ENCODE data around the gene SPATA3. TPM values are rescaled to one million over a fixed set of nuclear protein-coding genes. Genes with fewer than 3 reads are reported as not detected.
"Not testable (repeated sequence)": the region's sequence is repeated elsewhere in the genome, so short reads cannot be mapped to it uniquely, and the experiment has no call there.

SPATA3 gene
- total RNA-seq, 1 donor from 2014 or later: not detected

DNA sequence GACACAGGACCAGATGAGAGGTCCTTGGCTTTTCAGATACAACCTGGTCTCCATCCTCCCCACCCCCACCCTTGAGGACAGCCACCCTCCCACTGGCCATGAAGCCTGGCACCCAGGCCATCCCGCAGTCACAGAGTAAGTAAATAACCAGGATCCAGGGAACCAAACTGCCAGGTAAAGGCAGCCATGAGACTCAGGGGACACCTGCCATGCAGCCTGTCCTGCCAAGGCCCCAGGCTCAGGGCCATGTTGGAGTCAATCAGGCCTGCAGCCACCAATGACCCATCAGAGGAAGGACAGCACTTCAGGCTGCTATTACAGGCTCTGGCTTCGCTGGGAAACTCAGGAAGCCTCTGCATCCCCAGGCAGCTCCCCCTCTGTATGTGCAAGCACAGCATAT lies 15.6 kb downstream of the SPATA3 start:
- H3K27ac Mint-ChIP-seq: no peak overlapping the region

DNA sequence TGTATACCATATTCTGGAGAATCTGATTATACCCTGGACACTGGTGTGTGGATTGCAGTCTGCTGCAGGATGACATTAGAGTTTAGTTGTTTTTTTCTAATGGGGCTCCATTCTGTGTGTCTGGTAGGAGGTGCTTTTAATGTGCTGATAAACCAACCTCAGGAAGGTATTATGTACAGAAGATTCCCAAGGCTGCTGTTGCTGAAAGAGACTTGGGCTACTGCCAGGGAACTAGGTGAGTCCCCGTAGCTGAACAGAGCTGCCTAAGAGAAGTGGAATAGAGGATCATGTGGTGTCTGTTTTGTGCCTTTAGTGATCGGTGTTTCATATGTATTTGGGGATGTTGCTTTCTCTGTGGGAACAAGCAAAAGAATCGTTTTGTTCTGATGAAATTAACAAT lies 16.5 kb downstream of the SPATA3 start:
- no peaks in the 10 kb centered on the region for H3K4me1 Mint-ChIP-seq
- no peak for DNase-seq
- peaks cover 19% of the 10 kb centered on the region for H3K27me3 Mint-ChIP-seq
- intact Hi-C loops (cut with micrococcal nuclease): no loop called here
- H3K27ac Mint-ChIP-seq: no peak overlapping the region
- no peaks in the 10 kb centered on the region for H3K9me3 Mint-ChIP-seq
- H3K36me3 Mint-ChIP-seq (ENCODE audit: low read depth): no peaks in the 10 kb centered on the region
- H3K4me3 Mint-ChIP-seq: no peak overlapping the region

More for the DNA sequence above, 15.6 kb downstream of the SPATA3 start:
- DNase-seq: no peak
- H3K9me3 Mint-ChIP-seq: no peaks in the 10 kb centered on the region
- peaks cover 11% of the 10 kb centered on the region for H3K27me3 Mint-ChIP-seq
- intact Hi-C loops (cut with micrococcal nuclease): no loop called here
- H3K36me3 Mint-ChIP-seq (ENCODE audit: low read depth): no peaks in the 10 kb centered on the region
- H3K4me3 Mint-ChIP-seq: no peak overlapping the region
- no peaks in the 10 kb centered on the region for H3K4me1 Mint-ChIP-seq

DNA sequence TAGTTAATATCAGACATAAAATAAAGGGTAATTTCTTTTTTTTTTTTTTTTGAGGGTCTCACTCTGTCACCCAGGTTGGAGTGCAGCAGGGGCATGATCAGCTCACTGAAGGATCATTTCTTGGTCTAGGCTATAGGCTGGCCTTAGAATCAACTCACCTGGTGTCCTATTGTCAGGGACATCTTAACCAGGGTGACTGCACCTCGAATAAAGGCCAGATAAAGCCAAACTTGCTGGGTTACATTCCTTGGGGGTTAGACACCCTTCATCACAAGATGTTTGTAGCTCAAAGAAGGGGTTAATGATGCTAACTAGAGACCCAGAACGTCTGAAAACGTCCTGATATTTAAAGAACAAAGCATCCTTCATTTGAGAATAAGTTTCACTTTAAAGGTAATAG lies 17.9 kb downstream of the SPATA3 start:
- no peak overlapping the region for H3K4me3 Mint-ChIP-seq
- H3K36me3 Mint-ChIP-seq (ENCODE audit: low read depth): no peaks in the 10 kb centered on the region
- H3K9me3 Mint-ChIP-seq: no peaks in the 10 kb centered on the region
- H3K27ac Mint-ChIP-seq: no peak overlapping the region
- intact Hi-C loops (cut with micrococcal nuclease): no loop called here
- no peaks in the 10 kb centered on the region for H3K4me1 Mint-ChIP-seq
- no peak for DNase-seq
- H3K27me3 Mint-ChIP-seq: peaks cover 25% of the 10 kb centered on the region

DNA sequence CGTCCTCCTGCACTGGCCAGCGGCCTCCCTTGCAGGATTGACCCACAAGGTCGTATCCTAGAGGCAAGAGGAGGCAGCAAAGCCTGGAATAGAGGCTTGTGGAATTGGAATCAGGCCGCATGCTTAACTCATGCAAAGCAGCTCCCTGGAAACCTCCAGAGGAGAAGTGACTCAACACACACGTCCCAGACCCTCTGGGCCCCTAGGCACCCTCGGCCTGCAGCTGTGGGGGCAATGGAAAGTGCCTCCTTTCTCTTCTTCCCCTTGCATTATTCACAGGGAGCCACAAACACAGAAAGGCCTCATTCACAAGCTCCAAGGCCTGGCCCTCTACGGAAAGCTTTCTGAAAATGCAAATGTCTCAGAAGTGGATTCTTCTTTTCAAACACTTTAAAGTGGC lies 19.6 kb downstream of the SPATA3 start:
- intact Hi-C loops (cut with micrococcal nuclease): no loop called here

DNA sequence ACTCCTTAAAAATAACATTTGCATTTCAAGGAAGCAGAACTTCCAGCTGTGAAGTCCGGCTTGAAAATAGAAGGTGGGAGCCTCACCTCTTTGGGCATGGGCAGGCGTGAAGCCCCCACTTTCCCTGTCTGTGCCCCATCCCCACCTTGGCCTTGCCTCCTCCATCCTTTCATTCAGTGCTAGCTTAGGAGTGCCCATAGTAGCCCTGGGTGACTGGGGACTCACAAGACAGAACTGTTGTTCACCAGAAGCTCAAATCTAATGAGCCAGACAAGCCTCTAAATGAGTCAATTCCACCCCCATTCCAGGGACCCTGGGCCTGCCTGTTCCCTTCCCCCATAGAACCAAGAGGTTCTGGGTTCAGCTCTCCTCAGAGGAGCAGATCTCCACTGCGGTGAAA lies 20.0 kb downstream of the SPATA3 start:
- H3K4me1 Mint-ChIP-seq: no peaks in the 10 kb centered on the region
- H3K27me3 Mint-ChIP-seq: peaks cover 28% of the 10 kb centered on the region
- no peaks in the 10 kb centered on the region for H3K36me3 Mint-ChIP-seq (ENCODE audit: low read depth)
- no peaks in the 10 kb centered on the region for H3K9me3 Mint-ChIP-seq
- intact Hi-C loops (cut with micrococcal nuclease): no loop called here
- DNase-seq: no peak
- no peak overlapping the region for H3K4me3 Mint-ChIP-seq
- H3K27ac Mint-ChIP-seq: no peak overlapping the region

More for the DNA sequence above, 19.6 kb downstream of the SPATA3 start:
- Mint-ChIP-seq H3K27me3 (peaks cover 28% of the 10 kb centered on the region), H3K4me1 (no peaks in the 10 kb centered on the region), H3K9me3 (no peaks in the 10 kb centered on the region), H3K36me3 (ENCODE audit: low read depth) (no peaks in the 10 kb centered on the region), H3K27ac (no peak overlapping the region), H3K4me3 (no peak overlapping the region)
- DNase-seq: no peak

DNA sequence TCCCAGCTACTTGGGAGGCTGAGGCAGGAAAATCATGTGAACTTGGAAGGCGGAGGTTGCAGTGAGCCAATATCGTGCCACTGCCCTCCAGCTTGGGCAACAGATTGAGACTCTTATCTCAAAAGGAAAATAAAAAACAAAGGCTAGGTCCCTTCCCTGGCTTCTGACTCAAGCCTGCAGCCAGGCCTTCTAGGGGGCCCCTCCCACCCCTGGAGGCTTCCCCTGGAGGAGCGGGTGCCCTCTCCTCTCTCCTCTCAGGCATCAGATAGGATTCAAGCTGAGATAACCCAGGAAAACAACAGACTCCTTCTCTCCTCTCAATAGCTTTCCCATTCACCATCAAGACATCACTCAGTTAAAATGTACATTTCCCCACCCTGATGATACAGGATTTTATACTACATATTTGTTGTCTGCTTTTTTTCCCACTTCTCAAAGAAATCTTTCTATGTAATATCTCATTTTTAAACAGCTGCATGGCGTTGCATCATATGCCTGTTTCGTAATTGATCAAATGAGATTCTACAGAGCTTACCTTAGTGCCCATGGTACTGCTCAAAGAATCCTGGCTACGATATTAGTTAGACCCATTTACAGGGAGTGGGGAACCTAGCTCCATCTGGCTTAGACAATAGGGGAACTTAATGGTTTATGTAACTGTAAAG lies 20.8 kb downstream of the SPATA3 start:
- no peak overlapping the region for H3K4me3 Mint-ChIP-seq
- intact Hi-C loops (cut with micrococcal nuclease): no loop called here
- DNase-seq: no peak
- H3K36me3 Mint-ChIP-seq (ENCODE audit: low read depth): no peaks in the 10 kb centered on the region
- peaks cover 36% of the 10 kb centered on the region for H3K27me3 Mint-ChIP-seq
- H3K4me1 Mint-ChIP-seq: no peaks in the 10 kb centered on the region
- no peaks in the 10 kb centered on the region for H3K9me3 Mint-ChIP-seq
- H3K27ac Mint-ChIP-seq: no peak overlapping the region

DNA sequence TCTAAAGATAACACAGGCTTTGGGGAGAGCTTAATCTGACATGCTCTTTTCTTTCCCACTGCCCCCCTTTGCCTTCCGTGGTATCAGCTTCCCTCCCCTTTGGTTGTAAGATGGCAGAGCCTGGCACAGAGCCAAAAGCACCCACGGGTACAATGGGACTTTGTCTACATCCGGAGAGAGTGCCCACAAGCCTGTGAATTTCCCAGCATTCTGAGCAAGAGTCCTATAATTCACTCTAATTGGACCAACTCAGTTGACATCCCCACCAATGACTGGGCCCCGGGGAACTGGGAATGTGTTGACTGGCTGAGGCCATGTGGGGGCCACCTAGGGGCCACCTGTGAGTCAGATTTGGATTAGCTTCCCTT lies 21.3 kb downstream of the SPATA3 start:
- no peaks in the 10 kb centered on the region for H3K4me1 Mint-ChIP-seq
- H3K4me3 Mint-ChIP-seq: no peak overlapping the region
- H3K27me3 Mint-ChIP-seq: peaks cover 36% of the 10 kb centered on the region
- intact Hi-C loops (cut with micrococcal nuclease): no loop called here
- H3K36me3 Mint-ChIP-seq (ENCODE audit: low read depth): no peaks in the 10 kb centered on the region
- no peak overlapping the region for H3K27ac Mint-ChIP-seq
- DNase-seq: no peak
- no peaks in the 10 kb centered on the region for H3K9me3 Mint-ChIP-seq

DNA sequence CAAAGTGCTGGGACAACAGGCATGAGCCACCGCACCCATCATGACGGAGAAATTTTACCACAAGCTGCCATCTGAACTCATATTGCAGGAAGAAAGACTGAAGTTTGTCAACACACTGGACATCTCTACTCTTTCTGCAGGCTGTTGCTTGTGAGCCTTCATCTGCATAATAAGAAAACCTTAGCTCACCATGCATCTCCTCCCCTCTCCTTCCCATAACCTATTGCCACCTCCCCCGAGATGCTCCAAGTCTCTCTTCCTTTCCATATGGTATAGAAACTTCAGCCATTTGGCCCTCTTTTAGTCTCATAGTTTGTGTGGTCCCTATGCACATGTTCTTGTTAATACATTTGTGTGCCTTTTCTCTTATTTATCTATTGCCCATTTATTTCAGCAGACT lies 22.3 kb downstream of the SPATA3 start:
- no peak for DNase-seq
- H3K27ac Mint-ChIP-seq: no peak overlapping the region
- H3K4me1 Mint-ChIP-seq: no peaks in the 10 kb centered on the region
- no peaks in the 10 kb centered on the region for H3K9me3 Mint-ChIP-seq
- intact Hi-C loops (cut with micrococcal nuclease): no loop called here
- no peak overlapping the region for H3K4me3 Mint-ChIP-seq
- peaks cover 33% of the 10 kb centered on the region for H3K27me3 Mint-ChIP-seq
- no peaks in the 10 kb centered on the region for H3K36me3 Mint-ChIP-seq (ENCODE audit: low read depth)

DNA sequence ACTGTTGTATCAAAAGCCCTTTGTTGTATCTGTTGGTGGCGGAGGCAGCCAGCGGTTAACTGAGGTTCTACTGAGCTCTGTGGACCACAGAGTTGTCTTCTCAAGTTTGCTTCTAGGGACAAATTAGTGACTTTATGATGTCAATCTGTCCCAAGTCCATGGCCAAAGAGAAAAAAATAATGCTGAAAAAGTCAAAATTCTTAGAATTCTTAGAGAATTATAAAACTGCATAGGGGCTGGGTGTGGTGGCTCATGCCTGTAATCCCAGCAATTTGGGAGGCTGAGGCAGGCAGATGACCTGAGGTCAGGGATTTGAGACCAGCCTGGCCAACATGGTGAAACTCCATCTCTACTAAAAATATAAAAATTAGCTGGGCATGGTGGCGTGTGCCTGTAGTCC lies 29.1 kb downstream of the SPATA3 start:
- H3K9me3 Mint-ChIP-seq; H3K36me3 Mint-ChIP-seq (ENCODE audit: low read depth); intact Hi-C loops (cut with micrococcal nuclease); DNase-seq; H3K4me1 Mint-ChIP-seq; H3K27ac Mint-ChIP-seq; H3K4me3 Mint-ChIP-seq: not testable (repeated sequence)
- H3K27me3 Mint-ChIP-seq: peaks cover 17% of the 10 kb centered on the region

DNA sequence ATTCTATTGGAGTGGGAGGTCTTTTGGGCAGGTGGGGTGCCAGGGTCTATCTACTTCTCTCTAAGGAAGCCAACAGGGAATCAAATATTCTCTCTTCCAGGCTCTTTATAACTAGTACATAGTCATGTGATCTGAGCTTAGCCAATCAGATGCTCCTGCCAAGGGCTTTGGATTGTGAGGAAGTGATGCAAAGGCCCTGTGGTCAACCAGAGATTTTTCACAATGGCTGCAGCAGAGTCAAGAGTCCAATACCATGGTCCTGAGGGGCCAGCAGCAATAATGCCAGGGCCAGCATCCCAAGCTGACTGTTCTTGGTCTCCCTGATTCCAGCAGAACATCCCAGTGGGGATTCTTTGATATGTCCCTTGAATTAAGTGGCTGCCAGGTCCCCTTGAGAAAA lies 33.0 kb downstream of the SPATA3 start:
- intact Hi-C loops (cut with micrococcal nuclease): no loop called here
- DNase-seq: no peak
- Mint-ChIP-seq H3K27me3 (peaks cover 23% of the 10 kb centered on the region), H3K9me3 (no peaks in the 10 kb centered on the region), H3K4me1 (no peaks in the 10 kb centered on the region), H3K27ac (no peak overlapping the region), H3K4me3 (no peak overlapping the region), H3K36me3 (ENCODE audit: low read depth) (no peaks in the 10 kb centered on the region)

DNA sequence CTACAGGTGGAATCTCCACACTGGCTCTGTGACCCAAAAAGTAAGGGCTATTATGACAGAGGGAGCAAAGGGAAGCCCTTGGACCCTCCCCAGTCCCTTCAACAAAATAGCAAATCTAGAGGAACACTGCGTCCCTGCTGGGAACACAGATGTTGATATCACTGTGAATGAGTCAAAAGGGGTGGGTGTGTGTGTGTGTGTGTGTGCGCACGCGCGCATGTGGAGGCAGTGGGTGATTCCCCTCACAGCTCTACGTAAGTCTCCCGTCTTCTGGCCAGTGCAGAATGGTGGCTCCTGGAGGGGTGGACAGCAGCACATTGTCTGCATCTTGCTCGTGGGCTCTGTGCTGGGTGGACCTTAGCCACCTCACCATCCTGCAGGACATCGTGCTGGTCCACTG lies 33.6 kb downstream of the SPATA3 start:
- Mint-ChIP-seq H3K4me3 (no peak overlapping the region), H3K9me3 (no peaks in the 10 kb centered on the region), H3K36me3 (ENCODE audit: low read depth) (no peaks in the 10 kb centered on the region), H3K4me1 (no peaks in the 10 kb centered on the region), H3K27ac (no peak overlapping the region), H3K27me3 (peaks cover 30% of the 10 kb centered on the region)
- intact Hi-C loops (cut with micrococcal nuclease): no loop called here
- DNase-seq: no peak

DNA sequence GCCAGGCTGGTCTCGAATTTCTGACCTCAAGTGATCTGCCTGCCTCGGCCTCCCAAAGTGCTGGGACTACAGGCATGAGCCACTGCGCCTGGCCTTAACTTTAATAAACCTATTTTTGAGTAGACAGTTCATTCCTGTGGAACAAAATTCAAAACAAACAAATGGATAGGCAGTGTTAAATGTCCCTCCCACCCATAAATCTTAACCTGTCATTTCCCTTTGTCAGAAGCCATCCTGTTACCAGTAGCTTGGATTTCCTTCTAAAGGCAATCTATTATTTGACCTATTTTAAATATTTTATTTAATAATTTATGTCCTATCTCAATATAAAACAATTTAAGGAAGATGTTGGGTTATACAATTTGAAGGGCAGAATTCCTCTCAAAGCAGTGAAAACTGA lies 34.8 kb downstream of the SPATA3 start:
- Mint-ChIP-seq H3K27me3 (peaks cover 38% of the 10 kb centered on the region), H3K27ac (no peak overlapping the region), H3K36me3 (ENCODE audit: low read depth) (no peaks in the 10 kb centered on the region), H3K4me3 (no peak overlapping the region), H3K4me1 (no peaks in the 10 kb centered on the region), H3K9me3 (no peaks in the 10 kb centered on the region)
- no peak for DNase-seq
- intact Hi-C loops (cut with micrococcal nuclease): no loop called here

DNA sequence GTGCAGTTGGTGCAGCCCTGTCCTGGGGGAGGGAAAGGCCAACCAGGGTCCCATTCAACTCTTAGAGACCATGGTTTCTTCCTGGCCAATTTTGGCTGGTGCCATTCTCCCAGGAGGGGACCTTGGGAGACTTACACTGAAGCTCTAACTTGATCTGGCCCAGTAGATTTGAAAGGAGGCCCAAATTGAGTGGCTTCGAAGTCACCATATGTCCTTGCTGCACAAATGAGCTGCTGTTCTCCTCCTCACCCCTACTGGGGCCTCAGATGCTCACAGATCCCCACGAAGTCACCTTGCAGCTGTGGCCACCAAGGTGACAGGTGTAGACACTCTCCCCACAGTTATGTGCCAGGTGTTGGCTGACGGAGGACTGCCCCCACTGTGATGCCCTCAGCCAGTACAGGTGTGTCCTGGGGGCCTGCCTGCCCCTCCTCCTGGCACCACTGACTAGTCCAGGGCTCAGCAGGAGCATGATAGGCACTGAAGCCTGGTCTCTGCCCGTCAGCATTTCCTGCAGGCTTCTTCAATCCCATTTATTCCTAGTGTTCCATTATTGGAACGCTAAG lies 36.7 kb downstream of the SPATA3 start:
- DNase-seq: no peak
- Mint-ChIP-seq H3K27ac (no peak overlapping the region), H3K9me3 (no peaks in the 10 kb centered on the region), H3K4me1 (no peaks in the 10 kb centered on the region), H3K36me3 (ENCODE audit: low read depth) (no peaks in the 10 kb centered on the region), H3K27me3 (peaks cover 49% of the 10 kb centered on the region), H3K4me3 (no peak overlapping the region)
- intact Hi-C loops (cut with micrococcal nuclease): no loop called here

DNA sequence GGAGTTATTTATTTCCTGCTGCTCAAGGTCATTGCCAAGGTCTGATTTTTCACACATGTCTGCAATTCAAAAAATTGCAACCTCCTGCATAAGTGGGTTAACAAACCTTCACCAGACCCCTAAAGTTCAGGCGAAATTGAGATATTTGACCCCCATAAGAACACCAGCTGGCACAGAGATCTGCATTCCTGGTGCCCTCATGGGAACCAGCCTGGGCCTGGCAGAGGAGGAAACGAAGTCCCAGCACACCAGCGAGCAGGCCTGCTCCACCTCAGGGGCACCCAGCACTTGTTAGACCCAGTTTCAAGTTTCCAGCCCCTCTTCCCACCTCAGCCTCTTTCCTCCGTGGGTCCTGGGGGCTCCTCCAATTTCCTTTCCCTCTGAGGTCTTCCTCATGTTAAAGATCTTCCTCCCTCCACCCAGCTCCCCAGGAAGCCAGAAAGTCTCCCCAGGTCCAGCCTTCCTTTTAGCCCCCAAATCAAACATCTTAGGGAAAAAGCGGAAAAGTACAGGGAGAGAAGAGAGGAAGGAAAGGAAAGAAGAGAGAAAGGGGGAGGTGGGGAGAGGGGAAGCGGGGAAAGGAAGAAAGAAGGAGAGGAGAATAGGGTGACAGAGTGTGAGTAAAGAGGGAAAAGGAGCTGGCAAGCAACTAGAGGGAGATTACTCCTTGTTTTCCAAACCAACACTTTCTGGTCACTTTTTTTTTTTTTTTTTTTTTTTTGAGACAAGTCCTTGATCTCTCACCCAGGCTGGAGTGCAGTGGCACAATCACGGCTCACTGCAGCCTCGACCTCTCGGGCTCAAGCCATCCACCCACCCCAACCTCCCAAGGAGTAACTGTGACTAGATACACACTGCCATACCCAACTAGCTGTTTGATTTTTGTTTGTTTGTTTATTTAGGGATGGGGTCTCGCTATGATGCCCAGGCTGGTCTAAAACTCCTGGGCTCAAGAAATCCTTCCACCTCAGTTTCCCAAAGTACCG lies 37.5 kb downstream of the SPATA3 start:
- Mint-ChIP-seq H3K9me3 (no peaks in the 10 kb centered on the region), H3K4me3 (no peak overlapping the region), H3K36me3 (ENCODE audit: low read depth) (no peaks in the 10 kb centered on the region), H3K27me3 (peaks cover 52% of the 10 kb centered on the region), H3K27ac (no peak overlapping the region), H3K4me1 (peaks cover 3% of the 10 kb centered on the region)
- intact Hi-C loops (cut with micrococcal nuclease): no loop called here
- DNase-seq: no peak
